Measurements from ENCODE around the gene ALDH3A1.

ALDH3A1 gene

DNA sequence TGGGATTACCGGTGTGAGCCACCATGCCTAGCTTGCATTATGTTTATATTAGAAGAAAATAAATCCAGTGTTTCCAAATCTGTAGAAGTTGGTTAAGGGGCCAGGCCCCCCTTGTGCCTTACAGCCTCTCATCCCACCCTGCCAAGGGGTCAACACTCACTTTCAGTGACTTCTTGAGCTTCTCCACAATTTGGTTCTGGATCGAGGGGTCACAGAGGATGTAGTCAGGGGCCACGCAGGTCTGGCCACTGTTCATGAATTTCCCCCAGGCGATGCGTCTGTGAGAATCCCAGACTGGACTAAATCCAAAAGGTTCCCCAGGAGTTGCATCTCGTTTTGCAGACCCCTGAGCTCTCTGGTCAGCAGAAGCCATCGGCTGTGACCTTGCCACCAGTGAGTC lies 7.2 kb downstream of the ALDH3A1 start:
- DNase-seq: no peak

DNA sequence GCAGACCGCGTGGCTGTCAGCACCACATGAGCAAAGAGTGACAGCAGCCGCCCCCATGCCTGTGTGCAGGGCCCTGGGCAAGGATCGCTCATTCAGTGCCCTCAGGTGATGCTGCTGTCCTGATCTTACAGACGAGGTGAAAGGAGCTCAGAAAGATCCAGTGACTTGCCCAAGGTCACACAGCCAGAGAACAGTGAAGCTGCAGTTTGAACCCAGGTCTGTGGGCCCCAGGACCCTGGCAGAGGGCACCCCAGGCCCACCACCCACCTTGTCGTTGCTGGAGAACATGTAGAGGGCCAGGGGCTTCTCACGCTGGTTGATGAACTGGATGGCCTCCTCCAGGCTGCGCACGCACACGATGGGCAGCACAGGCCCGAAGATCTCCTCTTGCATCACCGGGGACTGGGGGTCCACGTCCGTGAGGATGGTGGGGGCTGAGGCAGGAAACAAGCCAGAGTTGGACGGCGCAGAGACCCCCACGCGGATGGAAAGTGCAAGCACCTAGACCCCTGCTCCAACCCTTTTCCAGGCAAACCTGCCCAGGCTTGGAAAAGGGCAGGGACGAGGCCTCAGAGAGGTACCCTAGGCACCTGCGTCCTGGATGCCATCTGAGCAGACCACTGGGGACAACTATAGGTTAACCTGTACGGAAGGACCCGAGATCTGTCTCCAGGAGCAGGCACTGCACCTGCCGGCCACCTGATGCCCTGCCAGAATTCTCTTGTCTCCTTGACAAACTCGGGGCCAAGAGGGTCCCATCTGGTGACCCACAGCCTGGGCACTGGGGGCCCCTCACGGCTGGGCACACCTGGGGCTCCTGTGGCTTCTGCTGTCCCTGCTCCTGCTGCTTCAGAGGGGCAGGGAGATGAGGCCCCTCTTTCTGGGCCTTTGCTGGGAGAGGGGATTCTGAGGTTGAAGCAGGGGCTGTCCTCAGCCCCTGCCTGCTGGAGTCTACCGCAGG lies 8.6 kb downstream of the ALDH3A1 start:
- no peak for DNase-seq

DNA sequence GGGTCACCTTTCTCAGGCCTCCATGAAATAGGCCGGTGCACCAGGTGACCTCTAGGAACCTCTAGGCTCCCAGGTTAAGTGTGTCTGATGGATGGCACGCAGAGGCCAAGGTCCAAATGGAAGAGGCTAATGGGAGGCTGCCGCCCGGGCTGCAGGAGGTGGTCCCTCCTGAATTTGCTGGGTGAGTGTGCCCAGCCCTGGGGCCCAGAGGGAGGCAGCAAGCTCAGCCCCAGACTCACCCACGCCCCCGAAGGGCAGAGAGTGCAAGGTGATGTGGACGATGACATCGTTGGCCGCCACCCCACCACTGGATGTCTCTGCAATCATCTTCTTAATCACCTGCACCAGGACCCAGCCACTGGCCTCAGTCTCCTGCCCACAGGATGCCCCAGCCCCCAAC lies 9.3 kb downstream of the ALDH3A1 start:
- DNase-seq: no peak

DNA sequence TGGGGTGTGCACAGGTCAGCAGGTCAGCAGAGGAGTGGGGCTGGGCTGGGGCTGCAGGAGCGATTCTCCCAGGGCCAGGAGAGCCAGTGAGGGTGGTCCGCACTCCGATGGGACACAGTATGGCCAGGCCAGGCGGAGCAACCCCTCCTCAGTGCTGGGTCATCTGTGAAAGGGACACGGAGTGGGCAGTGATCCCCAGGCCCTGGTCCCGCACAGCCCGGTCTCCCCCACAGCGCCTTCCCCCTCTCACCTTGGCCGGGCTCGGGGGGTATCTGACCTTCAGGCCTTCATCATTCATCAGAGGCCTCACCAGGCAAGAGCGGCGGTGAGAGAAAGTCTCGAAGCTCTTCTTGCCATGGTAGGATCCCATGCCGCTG lies 10.0 kb downstream of the ALDH3A1 start:
- no peak for DNase-seq

DNA sequence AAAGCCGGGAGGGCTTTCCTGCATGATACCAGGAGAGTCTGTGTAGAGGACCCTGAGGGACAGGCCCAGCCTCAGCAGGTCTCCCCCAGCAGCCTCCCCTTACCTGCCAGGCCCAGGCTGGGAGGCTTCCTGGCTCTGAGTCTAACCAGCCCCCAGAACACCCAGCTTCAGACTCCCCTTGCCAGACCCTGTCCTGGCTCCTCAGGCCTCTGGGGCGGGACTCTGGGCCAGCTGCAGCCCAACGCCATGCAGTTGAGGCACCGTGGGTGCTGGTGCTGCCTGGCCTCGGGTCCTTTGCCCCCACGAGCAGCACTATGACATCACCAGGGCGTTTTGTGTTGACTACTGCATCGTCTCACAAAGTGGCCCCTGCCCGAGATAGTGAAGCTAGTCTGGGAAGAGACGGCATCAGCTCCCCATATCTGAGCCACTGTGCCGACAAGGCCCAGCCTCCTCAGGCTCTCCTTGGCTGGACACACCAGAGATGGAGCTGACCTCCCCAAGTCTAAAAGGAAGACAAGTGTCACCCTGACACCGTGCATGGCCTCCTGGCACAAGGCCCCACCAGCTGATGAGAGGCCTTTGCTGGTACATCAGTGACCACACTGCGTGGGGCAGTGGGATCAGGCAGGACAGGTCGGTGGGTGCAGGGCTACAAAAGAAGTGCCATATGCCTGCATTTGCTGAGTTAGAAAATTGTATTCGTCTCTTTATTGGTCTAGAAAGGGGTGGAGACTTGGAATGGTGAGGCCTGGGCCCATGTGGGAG lies 10.6 kb downstream of the ALDH3A1 start:
- no peak for DNase-seq

DNA sequence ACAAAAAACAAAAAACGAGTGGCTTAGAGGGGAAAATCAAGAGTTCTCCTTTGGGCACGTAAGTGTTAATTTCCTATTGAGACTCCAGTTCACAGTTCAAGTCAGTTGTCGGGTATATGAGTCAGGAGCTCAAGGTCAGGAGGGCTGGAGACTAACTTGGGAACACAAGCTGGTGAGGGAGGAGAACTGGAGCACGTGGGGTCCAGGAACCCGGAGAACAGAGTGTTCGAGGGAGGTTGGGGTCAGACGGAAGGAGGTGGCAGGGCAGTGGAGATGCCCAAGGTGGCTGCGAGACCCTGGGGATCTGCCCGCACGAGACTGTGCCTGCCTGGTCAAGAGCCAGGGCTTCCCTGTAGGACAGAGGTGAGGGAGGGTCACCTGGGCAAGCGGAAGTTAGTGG lies 12.0 kb downstream of the ALDH3A1 start:
- DNase-seq: no peak

DNA sequence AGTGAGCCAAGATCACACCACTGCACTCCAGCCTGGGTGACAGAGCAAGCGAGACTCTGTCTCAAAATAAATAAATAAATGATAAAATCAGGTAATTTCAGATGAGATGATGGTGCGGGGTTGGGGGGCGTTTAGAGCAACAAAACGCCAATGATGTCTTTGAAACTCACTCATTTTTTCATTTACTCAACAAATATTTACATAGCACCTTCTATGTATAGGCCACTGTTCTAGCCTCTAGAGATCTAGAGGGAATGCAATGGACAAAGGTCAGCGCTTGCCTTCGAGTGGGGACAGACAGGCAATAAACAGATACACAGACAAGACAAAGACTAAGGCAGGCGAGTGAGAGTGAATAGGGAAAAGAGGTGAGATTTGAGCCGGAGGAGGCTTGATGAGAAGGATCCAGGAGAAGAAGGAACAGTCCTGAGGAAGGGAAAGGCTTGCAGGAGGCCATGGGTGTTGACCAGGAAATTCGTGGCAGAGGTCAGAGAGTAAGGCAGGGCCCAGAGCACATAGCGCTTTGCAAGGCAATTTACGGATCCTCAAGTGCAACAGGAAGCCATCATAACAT lies 14.1 kb downstream of the ALDH3A1 start:
- no peak for DNase-seq

DNA sequence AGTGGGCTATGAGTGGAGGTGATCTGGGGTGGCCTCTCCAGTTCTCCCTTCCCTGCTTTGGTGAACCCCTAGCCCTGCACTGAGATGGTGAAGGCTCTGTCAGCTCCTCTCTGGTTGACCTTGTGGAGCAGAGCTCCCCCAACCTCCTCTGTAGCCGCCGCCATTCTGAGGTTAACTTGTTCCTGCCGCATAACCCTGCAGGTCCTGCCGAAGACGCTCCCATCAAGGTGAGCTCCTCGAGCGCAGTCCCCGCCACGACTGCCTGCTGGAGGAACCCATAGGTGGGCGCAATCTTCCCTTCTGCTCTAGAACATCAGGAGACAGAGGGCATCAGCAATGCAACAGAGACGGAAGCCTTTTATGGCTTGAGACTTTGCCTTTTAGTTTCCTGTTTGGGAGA lies 16.5 kb downstream of the ALDH3A1 start:
- no peak for DNase-seq

DNA sequence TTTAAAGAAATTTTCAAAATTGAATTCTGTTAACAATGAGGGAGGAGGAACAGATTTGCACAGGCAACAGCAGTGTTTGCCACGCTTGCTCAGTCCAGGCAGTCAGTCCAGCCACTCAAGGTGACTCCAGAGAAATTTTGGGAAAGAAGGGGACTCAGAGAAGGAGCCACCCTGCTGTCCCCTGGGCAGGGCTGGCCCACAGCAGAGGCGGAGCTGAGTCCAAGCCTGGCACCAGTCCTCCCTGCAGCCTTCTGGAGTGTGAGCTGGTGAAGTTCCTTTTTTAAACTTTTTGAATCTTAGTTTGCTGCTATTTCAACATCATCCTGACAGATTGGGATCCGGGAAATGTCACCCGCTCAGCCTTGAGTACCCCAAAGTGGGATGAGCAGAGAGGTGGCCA lies 17.3 kb downstream of the ALDH3A1 start:
- no peak for DNase-seq

DNA sequence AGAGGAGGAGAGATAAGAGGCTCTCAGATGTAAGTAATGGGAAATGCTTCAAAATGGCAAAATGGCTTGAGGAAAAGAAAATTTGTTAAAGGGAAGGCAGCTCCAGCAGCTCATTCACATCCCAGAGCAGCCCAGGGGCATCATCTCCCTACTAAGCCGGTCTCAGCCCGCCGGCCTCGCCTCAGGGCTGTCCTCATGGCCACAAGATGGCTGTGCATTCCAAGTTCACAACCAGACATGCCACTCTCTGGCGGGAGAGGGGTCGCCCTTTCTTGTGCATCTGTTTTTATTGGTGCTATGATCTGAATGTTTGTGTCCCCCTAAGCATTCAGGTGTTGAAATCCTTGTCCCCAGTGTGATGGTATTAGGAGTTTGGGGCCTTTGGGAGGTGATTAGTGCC lies 18.2 kb downstream of the ALDH3A1 start:
- DNase-seq: no peak

DNA sequence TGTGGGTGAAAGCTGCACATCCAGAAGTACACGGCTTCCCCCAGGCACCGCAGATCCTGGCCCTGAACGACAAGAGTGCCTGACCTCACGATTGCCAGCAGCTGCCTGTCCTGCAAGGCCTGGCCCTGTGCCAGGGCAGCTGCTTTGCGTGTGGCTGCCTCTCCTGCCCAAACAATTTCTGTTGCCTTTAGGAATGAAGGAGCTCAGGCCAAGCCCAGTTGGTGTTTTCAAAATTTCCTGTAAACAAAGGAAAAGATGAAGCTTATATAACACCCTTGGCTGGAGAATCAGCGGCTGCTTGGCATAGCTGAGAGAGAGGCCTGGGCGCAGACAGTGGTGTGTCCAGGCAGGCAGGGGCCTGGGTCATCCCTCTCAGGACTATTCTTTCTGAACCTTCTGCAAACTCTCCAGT lies 20.0 kb downstream of the ALDH3A1 start:
- DNase-seq: no peak

DNA sequence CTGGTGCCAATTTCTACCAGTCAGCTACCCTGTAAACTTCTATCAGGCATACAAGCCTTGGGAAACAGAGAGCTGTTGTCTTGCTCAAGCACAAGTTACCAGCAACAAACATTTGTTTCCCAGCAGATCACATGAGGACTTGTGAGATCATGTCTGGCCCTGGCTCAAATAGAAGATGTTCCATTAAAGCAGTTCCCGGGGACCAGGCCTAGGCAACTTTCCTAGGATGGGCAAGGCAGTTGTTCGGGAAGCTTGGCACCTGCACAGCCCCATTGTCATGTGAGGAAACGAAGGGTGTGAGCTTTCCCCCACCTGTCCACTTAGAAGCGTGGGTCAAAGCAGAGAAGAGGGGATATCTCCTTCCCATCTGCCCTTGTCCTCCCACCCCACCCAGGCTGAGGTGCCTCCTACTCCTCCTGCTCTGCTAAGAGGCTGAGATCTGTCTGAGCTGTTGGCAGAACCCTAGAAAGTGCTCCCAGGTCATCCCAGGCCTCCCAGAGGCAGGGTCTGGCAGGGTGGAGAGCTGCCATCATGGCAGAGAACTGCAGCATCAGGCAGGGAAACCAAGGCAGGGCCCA lies 20.5 kb downstream of the ALDH3A1 start:
- no peak for DNase-seq

DNA sequence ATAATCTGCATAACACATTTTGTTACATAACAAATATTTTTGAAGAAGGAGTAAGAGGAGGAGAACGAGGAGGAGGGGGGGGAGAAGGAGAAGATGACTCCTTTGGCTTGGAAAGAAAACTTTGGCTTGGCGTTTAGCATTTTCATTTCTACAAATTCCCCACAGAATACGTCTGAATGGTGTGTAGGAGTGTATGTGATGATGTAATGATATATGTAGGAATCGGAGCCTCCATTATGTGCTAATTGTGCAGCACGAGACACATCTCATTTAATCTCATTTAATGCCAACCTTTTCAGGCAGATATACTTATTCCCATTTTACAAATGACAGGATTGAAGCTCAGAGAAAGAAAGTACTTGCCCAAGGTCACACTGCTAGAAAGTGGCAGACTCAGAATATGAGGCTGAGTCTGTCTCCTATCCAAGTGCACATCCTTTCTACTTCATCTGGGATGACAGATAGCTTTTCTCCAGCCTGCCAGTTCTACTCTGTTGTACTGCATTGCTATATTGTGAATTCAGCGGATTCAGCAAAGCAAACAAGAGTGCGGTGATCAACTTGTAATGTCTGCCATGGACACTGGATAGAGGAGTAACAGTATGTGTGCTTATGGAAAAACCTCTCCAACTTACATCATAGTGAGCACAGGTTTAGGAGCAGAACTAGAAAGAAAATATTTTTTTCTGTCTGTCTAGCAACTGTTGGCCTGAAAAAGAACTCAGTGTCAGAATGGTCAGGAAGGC lies 21.3 kb downstream of the ALDH3A1 start:
- no peak for DNase-seq

DNA sequence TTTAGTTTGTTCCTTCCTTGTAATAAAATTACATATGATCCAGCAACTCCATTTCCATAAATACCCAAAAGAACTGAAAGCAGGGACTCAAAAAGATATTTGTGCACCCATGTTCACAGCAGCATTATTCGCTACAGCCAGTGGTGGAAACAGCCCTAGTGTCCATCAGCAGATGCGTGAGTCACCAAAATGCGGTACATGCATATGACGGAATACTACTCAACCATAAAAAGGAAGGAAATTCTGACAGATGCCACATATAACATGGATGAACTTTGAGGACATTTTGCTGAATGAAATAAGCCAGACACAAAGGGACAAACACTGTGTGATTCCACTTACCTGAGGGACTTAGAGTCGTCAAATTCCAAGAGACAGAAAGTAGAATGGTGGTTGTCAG lies 22.6 kb downstream of the ALDH3A1 start:
- no peak for DNase-seq

DNA sequence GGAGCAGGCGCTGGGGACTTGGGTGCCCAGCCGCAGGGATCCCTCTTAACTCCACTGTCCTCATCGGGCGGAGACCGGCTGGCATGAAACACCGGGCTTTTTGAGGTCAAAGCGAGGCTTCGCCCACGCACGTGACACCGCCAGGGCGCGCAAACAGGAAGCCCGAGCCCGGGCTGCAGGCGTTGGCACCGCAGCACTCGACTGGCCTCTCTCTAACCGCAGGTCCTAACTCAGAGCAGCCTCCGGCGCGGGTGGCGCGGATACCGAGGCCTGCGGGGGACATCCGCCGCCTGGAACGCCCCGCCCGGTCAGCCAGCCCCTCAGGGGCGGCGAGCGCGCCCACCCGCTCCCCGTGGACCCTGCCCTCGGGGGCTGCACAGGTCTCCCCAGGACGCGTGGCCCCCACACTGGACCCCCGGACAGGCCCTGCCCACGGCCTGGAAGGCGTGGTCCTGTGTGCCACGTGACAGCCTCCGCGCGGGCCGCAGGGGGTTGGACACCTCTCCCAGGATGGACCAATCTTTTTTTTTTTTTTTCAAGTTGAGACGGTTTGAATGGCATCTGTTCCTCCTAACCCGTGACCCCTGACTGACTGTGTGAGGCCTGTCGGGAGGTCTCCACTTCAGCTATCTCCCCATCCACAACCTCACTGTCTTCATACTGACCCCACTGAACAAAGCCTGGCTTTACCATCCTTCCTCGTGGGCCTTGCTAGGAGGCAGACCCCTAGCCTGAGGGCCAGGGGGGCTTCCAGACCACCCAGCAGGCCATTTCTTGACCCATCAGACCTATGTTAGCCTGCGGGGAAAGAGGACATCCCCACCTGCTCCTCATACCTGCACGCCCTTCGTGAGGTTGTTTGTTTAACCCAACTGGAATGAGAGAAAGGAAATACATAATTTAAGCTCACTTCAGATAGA lies 23.3 kb downstream of the ALDH3A1 start:
- no peak for DNase-seq

DNA sequence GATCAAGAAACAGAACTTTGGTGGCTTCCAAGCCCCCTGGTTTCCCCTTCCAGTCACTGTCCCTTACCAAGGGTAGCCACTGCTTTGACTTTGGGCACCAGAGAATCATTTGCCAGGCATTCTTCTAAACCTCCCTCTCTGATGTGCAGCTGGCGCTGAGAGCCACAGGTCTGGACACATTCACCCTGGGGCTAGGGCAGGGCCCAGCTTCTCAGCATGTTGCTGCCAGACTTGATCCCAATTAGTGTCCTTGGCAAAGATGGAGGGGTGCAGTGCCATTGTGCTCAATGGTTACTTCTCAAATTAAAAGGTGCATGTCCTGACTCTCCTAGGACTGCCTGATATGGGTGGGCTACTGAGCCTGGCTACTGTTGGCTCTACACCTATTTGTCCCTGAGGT lies 24.1 kb downstream of the ALDH3A1 start:
- DNase-seq: no peak

DNA sequence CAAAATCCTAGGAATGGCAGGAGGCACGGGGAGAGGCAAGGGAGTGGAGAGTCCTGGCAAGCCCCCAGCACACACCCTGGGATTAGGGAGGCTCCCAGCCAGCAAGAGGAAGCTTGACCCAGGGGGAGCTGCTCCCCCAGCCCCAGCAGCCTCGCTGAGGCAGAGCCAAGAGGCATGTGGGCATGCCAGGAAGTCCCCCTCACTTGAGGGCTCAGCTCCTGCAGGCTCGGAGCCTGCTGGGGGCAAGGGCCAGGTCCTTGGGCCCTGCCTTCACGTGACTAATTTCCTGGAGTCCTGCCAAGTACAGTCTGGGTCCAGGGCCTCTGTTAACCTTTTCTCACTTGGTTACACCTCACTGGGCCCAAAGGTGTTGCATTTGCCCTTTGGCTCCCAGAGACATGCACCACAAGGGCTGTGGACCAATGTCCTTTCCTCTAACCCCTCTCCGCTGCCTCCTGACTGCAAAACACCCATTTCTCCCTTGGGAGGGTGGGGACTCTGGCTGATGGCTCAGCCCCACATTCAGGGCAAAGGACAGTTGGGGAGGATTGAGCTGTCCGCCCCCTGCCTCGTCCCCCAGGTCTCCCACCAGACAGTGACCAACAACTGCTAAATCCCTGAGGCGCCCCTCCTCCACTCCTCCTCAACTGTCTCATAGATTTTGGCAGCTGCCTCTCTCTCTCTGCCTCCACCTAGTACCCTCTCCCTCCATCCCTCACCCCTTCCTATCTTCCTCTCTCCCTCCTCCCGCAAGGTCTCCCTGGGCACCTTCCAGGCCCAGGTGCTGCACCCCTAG lies 27.3 kb downstream of the ALDH3A1 start:
- no peak for DNase-seq

DNA sequence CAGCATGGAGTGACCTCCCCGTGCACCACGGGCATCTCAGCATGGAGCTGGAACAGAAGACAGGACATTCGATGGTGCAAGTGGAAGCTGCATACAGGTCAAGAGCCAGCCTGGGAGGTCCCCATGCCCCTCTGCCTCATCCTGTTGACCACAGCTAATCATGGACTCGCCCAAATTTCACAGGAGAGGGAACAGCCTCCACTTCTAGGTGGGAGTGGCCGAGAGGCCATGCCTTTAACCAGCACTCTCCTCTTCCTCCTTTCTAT lies 28.0 kb downstream of the ALDH3A1 start:
- DNase-seq: no peak

DNA sequence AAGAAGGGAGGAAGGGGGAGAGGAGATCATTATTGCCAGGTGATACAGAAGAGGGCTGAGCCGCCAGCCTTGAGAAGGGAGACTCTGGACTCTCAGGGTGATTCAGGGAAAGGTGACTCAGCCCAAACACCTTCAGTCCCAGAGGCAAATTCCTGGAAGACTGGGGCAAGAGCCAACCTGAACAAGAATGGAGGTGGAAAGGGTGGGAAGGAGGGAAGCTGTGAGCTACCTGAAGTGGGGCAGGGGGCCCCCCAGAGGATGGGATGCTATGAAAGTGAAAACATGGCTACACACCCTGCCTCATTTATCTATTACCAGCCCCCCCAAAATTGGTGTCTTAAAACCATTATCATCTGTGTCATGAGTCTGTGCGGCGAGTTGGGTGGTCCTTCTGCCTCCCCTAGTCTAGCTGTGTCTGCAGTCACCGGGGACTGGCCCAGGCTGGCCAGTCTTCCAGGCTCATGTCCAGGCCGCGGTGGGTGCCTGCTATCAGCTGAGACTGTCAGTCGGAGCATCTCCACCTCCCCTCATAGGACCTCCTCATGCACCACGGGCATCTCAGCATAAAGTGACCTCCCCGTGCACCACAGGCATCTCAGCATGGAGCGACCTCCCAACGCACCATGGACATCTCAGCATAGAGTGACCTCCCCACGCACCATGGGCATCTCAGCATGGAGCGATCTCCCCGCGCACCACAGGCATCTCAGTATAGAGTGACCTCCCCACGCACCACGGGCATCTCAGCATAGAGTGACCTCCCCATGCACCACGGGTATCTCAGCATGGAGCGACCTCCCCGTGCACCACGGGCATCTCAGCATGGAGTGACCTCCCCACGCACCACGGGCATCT lies 28.5 kb downstream of the ALDH3A1 start:
- no peak for DNase-seq
